IPS-18c (cell line): ENCODE measurements around the gene EN1.

ENCODE experiments used
- H3K4me3 ChIP-seq: 2 replicates; pipeline ENCODE4 v1.7.0; 2013; ENCODE audit warnings: low read depth, mild to moderate bottlenecking, low read length, moderate library complexity; ENCODE audit not compliant: insufficient read depth
- H3K9me3 ChIP-seq: one replicate; pipeline ENCODE4 v1.6.1; 2013; ENCODE audit warnings: mild to moderate bottlenecking, low read length, moderate library complexity; ENCODE audit not compliant: control insufficient read depth, insufficient read depth

The EN1 gene

GRCh38 chr2:118834901-118835745 is 12.3 kb downstream of the EN1 start:
- Histone ChIP-seq H3K4me3 (peak overlapping the region; percentile 56), H3K9me3 (no peaks in the 10 kb centered on the region)

- H3K4me3 ChIP-seq: peak overlapping the region; percentile 56
Measured at GRCh38 chr2:118834440-118834810, 13.0 kb downstream of the EN1 start.

GRCh38 chr2:118833716-118834439 is 13.6 kb downstream of the EN1 start:
- Histone ChIP-seq H3K9me3 (no peaks in the 10 kb centered on the region), H3K4me3 (peak overlapping the region; percentile 36)

More at GRCh38 chr2:118834440-118834810, 13.0 kb downstream of the EN1 start:
- no peaks in the 10 kb centered on the region for H3K9me3 ChIP-seq

DNA sequence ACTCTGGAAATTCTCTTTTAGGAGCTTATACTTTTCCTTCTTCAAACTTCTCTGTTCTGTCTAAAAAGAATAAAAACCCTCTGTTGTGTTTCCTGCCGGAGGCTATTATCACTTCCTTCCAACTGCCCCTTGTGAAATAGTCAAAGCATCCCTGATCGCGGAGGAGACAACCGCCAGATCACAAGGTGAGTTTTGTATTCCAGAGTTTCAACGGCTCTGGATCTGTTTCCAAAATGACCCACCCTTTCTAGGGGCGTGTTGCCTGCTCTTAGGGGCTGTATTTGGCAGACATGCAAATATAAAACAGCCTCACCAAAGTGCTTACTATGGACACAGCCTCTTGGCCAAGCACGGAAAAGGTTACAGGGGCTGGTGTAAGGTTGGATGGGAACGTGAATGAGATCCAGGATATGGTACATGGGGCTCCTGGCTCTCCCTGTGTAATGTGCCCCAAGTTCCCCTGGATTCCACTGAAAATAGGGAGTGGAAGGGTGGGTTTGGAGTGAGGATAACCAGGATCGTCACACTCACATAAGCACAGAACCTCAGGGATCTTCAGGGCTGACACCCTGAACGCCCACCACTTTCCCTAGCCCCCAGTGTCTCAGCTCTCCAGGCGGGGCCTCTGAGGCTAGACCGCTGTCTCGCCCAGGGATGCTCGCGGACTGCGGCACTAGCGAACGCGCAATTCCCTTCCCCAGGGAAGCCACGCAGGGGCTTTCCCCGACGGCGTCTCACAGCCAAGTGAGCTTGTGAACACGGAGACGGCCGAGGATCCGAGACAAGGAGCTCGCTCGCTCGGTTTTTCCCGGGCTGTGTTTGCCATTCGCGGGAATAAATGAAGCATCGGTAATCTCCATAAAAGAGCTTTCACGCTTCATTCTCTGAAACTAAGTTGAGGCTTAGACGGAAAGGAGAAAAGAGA is 14.4 kb downstream of the EN1 start:
- no peaks in the 10 kb centered on the region for H3K9me3 ChIP-seq
- peak overlapping the region; percentile 36; the same call in 1 of the 2 replicates for H3K4me3 ChIP-seq

- Histone ChIP-seq H3K9me3 (no peaks in the 10 kb centered on the region), H3K4me3 (no peak overlapping the region)
Measured at GRCh38 chr2:118832071-118832790, 15.2 kb downstream of the EN1 start.

- no peaks in the 10 kb centered on the region for H3K9me3 ChIP-seq
- H3K4me3 ChIP-seq: no peak overlapping the region
Measured at GRCh38 chr2:118830881-118831280, 16.6 kb downstream of the EN1 start.

DNA sequence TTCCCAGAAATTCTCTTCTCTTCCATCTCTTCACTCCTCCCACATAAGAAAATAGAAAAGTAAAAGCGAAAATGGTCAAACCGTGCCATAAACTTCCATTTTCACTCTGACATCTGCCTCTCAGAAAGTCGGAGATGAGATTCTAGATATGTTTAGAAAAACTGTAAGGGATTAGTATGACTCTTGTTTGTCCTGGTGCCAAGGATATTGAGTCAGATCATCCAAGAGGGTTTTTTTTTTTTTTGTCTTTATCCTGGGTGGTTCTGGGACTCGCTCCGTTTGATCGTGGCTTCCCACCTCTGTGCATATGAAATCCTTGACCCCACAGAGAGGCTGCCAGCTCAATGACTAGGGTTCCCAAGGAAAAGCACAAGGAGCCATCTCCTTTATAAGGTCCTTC is 17.3 kb downstream of the EN1 start:
- Histone ChIP-seq H3K4me3 (no peak overlapping the region), H3K9me3 (no peaks in the 10 kb centered on the region)

- H3K4me3 ChIP-seq: no peak overlapping the region
- H3K9me3 ChIP-seq: no peaks in the 10 kb centered on the region
Measured at GRCh38 chr2:118826093-118826492, 21.4 kb downstream of the EN1 start.

- no peak overlapping the region for H3K4me3 ChIP-seq
- H3K9me3 ChIP-seq: no peaks in the 10 kb centered on the region
Measured at GRCh38 chr2:118823633-118824032, 23.8 kb downstream of the EN1 start.

DNA sequence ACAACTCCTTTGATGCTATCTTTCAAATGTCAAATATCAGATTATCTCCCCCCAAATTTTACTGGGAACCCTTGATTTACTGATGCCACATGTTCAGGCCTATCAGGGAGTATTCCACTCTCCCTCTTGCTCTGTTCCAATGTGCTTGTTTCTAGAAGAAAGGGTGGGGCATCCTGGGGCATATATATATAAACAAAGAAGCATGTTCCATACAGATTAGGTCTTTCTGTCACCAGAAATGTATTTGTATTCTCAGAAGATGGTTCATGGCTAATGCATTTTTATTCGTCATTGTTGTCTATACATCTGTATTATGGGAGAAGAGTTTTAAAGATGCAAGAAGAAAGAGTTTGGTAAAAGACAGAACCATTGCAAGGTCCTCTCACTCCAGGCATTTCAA is 24.9 kb downstream of the EN1 start:
- H3K4me3 ChIP-seq: no peak overlapping the region
- no peaks in the 10 kb centered on the region for H3K9me3 ChIP-seq

DNA sequence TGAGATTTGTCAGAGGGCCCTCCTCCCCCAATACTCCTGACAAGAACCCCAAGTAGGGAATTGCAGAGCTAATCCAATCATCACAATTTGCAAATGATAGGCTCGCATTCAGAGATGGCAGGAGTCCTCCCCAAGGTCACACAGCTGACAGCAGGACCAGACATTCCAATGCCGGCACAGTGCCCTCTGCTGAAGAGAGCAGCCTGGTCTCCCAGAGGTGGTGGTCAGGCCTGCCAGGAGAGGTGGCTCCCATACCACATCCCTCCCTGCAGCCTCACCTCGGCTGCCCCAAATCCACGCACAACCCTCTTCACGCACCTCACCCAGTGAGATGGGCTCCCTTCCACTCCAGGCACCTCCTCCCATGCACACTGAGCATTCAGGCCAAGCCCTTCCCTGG is 25.4 kb downstream of the EN1 start:
- Histone ChIP-seq H3K4me3 (no peak overlapping the region), H3K9me3 (no peaks in the 10 kb centered on the region)

DNA sequence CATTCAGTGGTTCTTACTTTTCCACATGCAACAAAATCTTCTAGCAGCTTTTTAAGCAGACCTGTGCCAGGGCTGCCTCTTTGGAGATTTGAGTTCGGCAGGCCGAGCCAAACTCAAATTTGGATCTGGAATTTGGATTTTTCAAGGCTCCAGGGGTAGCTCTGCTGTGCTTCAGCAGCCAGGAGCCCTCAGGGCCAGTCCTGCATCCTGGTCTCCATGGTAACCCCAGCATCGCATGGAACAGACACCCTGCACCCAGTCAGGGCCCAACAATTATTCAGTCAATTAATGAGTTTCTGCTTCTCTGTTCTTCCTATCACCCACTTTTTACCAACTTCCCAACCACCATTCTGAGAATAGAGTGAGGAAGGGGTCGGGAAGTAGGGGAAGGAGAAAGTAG is 30.0 kb downstream of the EN1 start:
- Histone ChIP-seq H3K4me3 (no peak overlapping the region), H3K9me3 (no peaks in the 10 kb centered on the region)

DNA sequence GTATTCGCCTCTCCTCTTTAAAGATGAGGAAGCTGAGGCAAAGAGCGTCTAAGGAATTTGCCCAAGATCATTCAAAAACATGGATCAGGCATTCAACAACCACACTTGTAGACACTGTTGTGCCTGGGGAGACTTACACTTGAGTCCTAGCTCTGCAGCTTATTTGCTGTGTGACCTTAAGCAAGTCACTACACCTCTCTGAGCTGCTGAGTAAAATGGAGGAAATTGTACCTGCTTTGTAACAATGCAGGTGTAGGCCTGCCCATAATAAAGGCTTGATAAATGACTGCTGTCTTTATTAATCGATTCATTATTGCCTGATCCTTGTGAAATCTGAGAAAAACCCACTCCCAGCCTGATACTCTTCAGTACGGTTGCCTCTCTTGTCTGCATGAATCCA is 30.8 kb downstream of the EN1 start:
- Histone ChIP-seq H3K4me3 (no peak overlapping the region), H3K9me3 (no peaks in the 10 kb centered on the region)

GRCh38 chr2:118815731-118816130 is 31.7 kb downstream of the EN1 start:
- H3K4me3 ChIP-seq: no peak overlapping the region
- no peaks in the 10 kb centered on the region for H3K9me3 ChIP-seq

GRCh38 chr2:118815314-118815713 is 32.1 kb downstream of the EN1 start:
- Histone ChIP-seq H3K4me3 (no peak overlapping the region), H3K9me3 (peaks cover 2% of the 10 kb centered on the region)

DNA sequence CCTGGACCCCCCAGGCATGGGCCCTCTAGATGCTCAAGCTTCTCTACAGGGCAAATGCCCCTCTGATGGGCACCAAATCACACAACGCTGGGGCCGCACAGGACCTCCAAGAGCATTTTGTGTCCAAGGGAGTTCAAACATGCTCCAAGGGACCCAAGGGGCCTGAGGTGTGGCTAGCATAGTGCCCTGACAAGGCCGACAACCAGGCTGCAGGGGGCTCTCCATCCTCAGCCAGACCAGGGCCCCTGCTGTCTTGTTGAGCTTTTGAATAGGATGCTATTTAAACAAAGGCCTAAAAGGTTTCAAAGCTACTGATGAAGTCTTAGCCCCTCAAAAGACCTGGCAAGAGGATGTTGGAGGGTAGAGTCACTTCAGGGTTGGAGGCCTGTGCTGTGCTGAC is 33.1 kb downstream of the EN1 start:
- peaks cover 4% of the 10 kb centered on the region for H3K9me3 ChIP-seq
- no peak overlapping the region for H3K4me3 ChIP-seq
